HEK293T (cell line): Measurements from ENCODE around the gene TBATA.

Experiments used
- CTCF ChIA-PET: fragments of 350-600 bp; formaldehyde crosslinking; extraction: SDS; loops from one replicate; lab custom pipeline; 2021; ENCODE audit warnings: antibody characterized with exemption, inconsistent platforms; lab: Yijun Ruan, JAX
- POLR2A ChIA-PET: fragments of 350-600 bp; formaldehyde crosslinking; extraction: SDS; loops from one replicate; lab custom pipeline; 2020; ENCODE audit warnings: antibody characterized with exemption, inconsistent platforms; lab: Yijun Ruan, JAX
- DNase-seq: peaks from one replicate; pipeline ENCODE4 v3.0.0; 2012; ENCODE audit warnings: mixed read lengths; ENCODE audit errors: extremely low spot score
- ARNT ChIP-seq: fragments of 450-650 bp; IDR thresholded peaks from 2 replicates; pipeline ENCODE4 v1.6.1; 2017; ENCODE audit warnings: mild to moderate bottlenecking
- BHLHE40 ChIP-seq: fragments of 450-650 bp; IDR thresholded peaks from 2 replicates; pipeline ENCODE4 v1.6.1; 2016; ENCODE audit warnings: mild to moderate bottlenecking, moderate library complexity, borderline replicate concordance
- CTBP1 ChIP-seq: fragments of 450-650 bp; IDR thresholded peaks from 2 replicates; pipeline ENCODE4 v1.6.1; 2016; ENCODE audit warnings: borderline replicate concordance
- ELF4 ChIP-seq: fragments of 450-650 bp; IDR thresholded peaks from 2 replicates; pipeline ENCODE4 v1.6.1; 2017; ENCODE audit warnings: antibody characterized with exemption
- FOXA1 ChIP-seq: fragments of 450-650 bp; IDR thresholded peaks from 2 replicates; pipeline ENCODE4 v1.6.1; 2016; ENCODE audit warnings: mild to moderate bottlenecking
- FOXK2 ChIP-seq: fragments of 450-650 bp; IDR thresholded peaks from 2 replicates; pipeline ENCODE4 v1.6.1; 2016; ENCODE audit warnings: mild to moderate bottlenecking
- FOXM1 ChIP-seq: fragments of 450-650 bp; IDR thresholded peaks from 2 replicates; pipeline ENCODE4 v1.6.1; 2017; ENCODE audit warnings: mild to moderate bottlenecking, borderline replicate concordance
- HDGF ChIP-seq: fragments of 450-650 bp; IDR thresholded peaks from 2 replicates; pipeline ENCODE4 v1.6.1; 2017; ENCODE audit warnings: antibody characterized with exemption, borderline replicate concordance
- L3MBTL2 ChIP-seq: fragments of 450-650 bp; conservative IDR thresholded peaks from 2 replicates; pipeline ENCODE4 v1.6.1; 2016; ENCODE audit warnings: mild to moderate bottlenecking
- LEF1 ChIP-seq: fragments of 450-650 bp; IDR thresholded peaks from 2 replicates; pipeline ENCODE4 v1.6.1; 2017; ENCODE audit warnings: mild to moderate bottlenecking, borderline replicate concordance
- NFRKB ChIP-seq: fragments of 450-650 bp; IDR thresholded peaks from 2 replicates; pipeline ENCODE4 v1.6.1; 2016; ENCODE audit warnings: mild to moderate bottlenecking, moderate library complexity
- PKNOX1 ChIP-seq: fragments of 450-650 bp; IDR thresholded peaks from 2 replicates; pipeline ENCODE4 v1.6.1; 2016
- SP1 ChIP-seq: fragments of 450-650 bp; IDR thresholded peaks from 2 replicates; pipeline ENCODE4 v1.6.1; 2017
- SUZ12 ChIP-seq: fragments of 450-650 bp; IDR thresholded peaks from 2 replicates; pipeline ENCODE4 v1.6.1; 2016; ENCODE audit warnings: mild to moderate bottlenecking
- TARDBP ChIP-seq: fragments of 450-650 bp; IDR thresholded peaks from 2 replicates; pipeline ENCODE4 v1.6.1; 2016
- ZNF384 ChIP-seq: fragments of 450-650 bp; IDR thresholded peaks from 2 replicates; pipeline ENCODE4 v1.6.1; 2016

TBATA gene

GRCh38 chr10:70811881-70812280 lies 26.7 kb upstream of the TBATA start:
- DNase-seq = no peak
- ChIA-PET POLR2A (interaction anchor here (1.1 kb wide), 1 partner anchor 91 kb away, joined by 3 read pairs; no protein-coding TSS in a partner anchor), CTCF (no interaction called here)
- TF ChIP-seq HDGF = no peak
- no peak for TF ChIP-seq PKNOX1
- no peak for TF ChIP-seq TARDBP
- TF ChIP-seq FOXM1 = no peak
- no peak for TF ChIP-seq FOXA1
- TF ChIP-seq SUZ12 = no peak
- TF ChIP-seq CTBP1 = no peak
- TF ChIP-seq BHLHE40 = no peak
- no peak for TF ChIP-seq FOXK2
- no peak for TF ChIP-seq SP1
- no peak for TF ChIP-seq L3MBTL2
- TF ChIP-seq ELF4 = no peak
- TF ChIP-seq LEF1 = no peak
- TF ChIP-seq NFRKB = no peak
- TF ChIP-seq ARNT = no peak
- TF ChIP-seq ZNF384 = no peak

- CTCF ChIA-PET = no interaction called here
- DNase-seq = no peak
- POLR2A ChIA-PET = no interaction called here
- TF ChIP-seq FOXM1 = no peak
- TF ChIP-seq PKNOX1 = no peak
- TF ChIP-seq L3MBTL2 = no peak
- no peak for TF ChIP-seq HDGF
- TF ChIP-seq FOXK2 = no peak
- TF ChIP-seq ZNF384 = no peak
- TF ChIP-seq FOXA1 = no peak
- no peak for TF ChIP-seq ELF4
- no peak for TF ChIP-seq SP1
- no peak for TF ChIP-seq LEF1
- no peak for TF ChIP-seq TARDBP
- no peak for TF ChIP-seq BHLHE40
- TF ChIP-seq ARNT = no peak
- no peak for TF ChIP-seq CTBP1
- TF ChIP-seq NFRKB = no peak
- no peak for TF ChIP-seq SUZ12
Observed at GRCh38 chr10:70810967-70811366, 25.8 kb upstream of the TBATA start.

GRCh38 chr10:70809726-70810125 lies 24.5 kb upstream of the TBATA start:
- no peak for TF ChIP-seq ELF4
- no peak for TF ChIP-seq SUZ12
- no peak for TF ChIP-seq FOXK2
- no peak for TF ChIP-seq TARDBP
- no peak for TF ChIP-seq HDGF
- TF ChIP-seq CTBP1 = no peak
- no peak for TF ChIP-seq PKNOX1
- no peak for TF ChIP-seq FOXM1
- TF ChIP-seq NFRKB = no peak
- TF ChIP-seq L3MBTL2 = no peak
- no peak for TF ChIP-seq ZNF384
- no peak for TF ChIP-seq BHLHE40
- DNase-seq = no peak
- CTCF ChIA-PET = no interaction called here
- POLR2A ChIA-PET = interaction anchor here (0.8 kb wide), 1 partner anchor 428 kb away, joined by 3 read pairs; no protein-coding TSS in a partner anchor

- no peak for TF ChIP-seq ZNF384
- TF ChIP-seq L3MBTL2 = no peak
- TF ChIP-seq HDGF = no peak
- POLR2A ChIA-PET = interaction anchor here (0.8 kb wide), 1 partner anchor 428 kb away, joined by 3 read pairs; no protein-coding TSS in a partner anchor
- no peak for DNase-seq
- CTCF ChIA-PET = no interaction called here
Observed at GRCh38 chr10:70809011-70809611, 23.9 kb upstream of the TBATA start.

GRCh38 chr10:70807556-70807955 lies 22.4 kb upstream of the TBATA start:
- POLR2A ChIA-PET = no interaction called here
- CTCF ChIA-PET = no interaction called here
- TF ChIP-seq FOXA1 (no peak), NFRKB (no peak), BHLHE40 (no peak), SP1 (no peak), L3MBTL2 (no peak), ARNT (no peak), FOXM1 (no peak), TARDBP (no peak), PKNOX1 (no peak), HDGF (no peak), ZNF384 (no peak), LEF1 (no peak), FOXK2 (no peak), SUZ12 (no peak), CTBP1 (no peak), ELF4 (no peak)
- DNase-seq = no peak

- ChIA-PET CTCF (no interaction called here), POLR2A (no interaction called here)
- no peak for DNase-seq
- no peak for TF ChIP-seq SUZ12
- no peak for TF ChIP-seq CTBP1
- TF ChIP-seq ARNT = no peak
- no peak for TF ChIP-seq PKNOX1
- TF ChIP-seq FOXK2 = no peak
- no peak for TF ChIP-seq LEF1
- no peak for TF ChIP-seq HDGF
- TF ChIP-seq FOXM1 = no peak
- no peak for TF ChIP-seq FOXA1
- TF ChIP-seq TARDBP = no peak
- TF ChIP-seq BHLHE40 = no peak
Observed at GRCh38 chr10:70806841-70807240, 21.7 kb upstream of the TBATA start.
